ENCODE data around the gene RSRC2.
"Not testable (repeated sequence)": the region's sequence is repeated elsewhere in the genome, so short reads cannot be mapped to it uniquely, and the experiment has no call there.

The RSRC2 gene

GRCh38 chr12:122484385-122484784 lies 42.4 kb downstream of the RSRC2 start:
- not testable (repeated sequence) for DNase-seq

GRCh38 chr12:122483969-122484368 lies 42.8 kb downstream of the RSRC2 start:
- no peak for DNase-seq

- no peak for DNase-seq
Measured at GRCh38 chr12:122481861-122482260, 44.9 kb downstream of the RSRC2 start.

GRCh38 chr12:122480753-122481152 lies 46.0 kb downstream of the RSRC2 start:
- DNase-seq: no peak

GRCh38 chr12:122474324-122474716 lies 52.4 kb downstream of the RSRC2 start:
- DNase-seq: no peak

- no peak for DNase-seq
Measured at GRCh38 chr12:122473543-122474323, 53.0 kb downstream of the RSRC2 start.

GRCh38 chr12:122471324-122472226 lies 55.2 kb downstream of the RSRC2 start:
- no peak for DNase-seq

GRCh38 chr12:122470576-122470975 lies 56.2 kb downstream of the RSRC2 start:
- DNase-seq: not testable (repeated sequence)

- not testable (repeated sequence) for DNase-seq
Measured at GRCh38 chr12:122469856-122470255, 56.9 kb downstream of the RSRC2 start.

- no peak for DNase-seq
Measured at GRCh38 chr12:122467983-122468382, 58.8 kb downstream of the RSRC2 start.

- DNase-seq: not testable (repeated sequence)
Measured at GRCh38 chr12:122464317-122465042, 62.3 kb downstream of the RSRC2 start.

- DNase-seq: no peak
Measured at GRCh38 chr12:122460641-122461040, 66.1 kb downstream of the RSRC2 start.

- DNase-seq: no peak
Measured at GRCh38 chr12:122460061-122460460, 66.7 kb downstream of the RSRC2 start.

GRCh38 chr12:122459211-122459610 lies 67.5 kb downstream of the RSRC2 start:
- DNase-seq: no peak

- DNase-seq: no peak
Measured at GRCh38 chr12:122458105-122459035, 68.4 kb downstream of the RSRC2 start.

- DNase-seq: no peak
Measured at GRCh38 chr12:122457627-122458026, 69.1 kb downstream of the RSRC2 start.

- no peak for DNase-seq
Measured at GRCh38 chr12:122454739-122455138, 72.0 kb downstream of the RSRC2 start.

GRCh38 chr12:122454250-122454721 lies 72.5 kb downstream of the RSRC2 start:
- no peak for DNase-seq
